Erythroblast (primary cell): ENCODE results near the gene LTB4R2.

ENCODE experiments used
- DNase-seq, 2 experiments: peaks; one replicate each; lab custom pipeline; 2025; lab: John Stamatoyannopoulos, UW
- GATA1 ChIP-seq: IDR thresholded peaks from 2 replicates; pipeline ENCODE4 v1.6.1; 2011; ENCODE audit warnings: low read depth, mild to moderate bottlenecking, control low read depth, low read length, moderate library complexity
- POLR2A ChIP-seq: IDR thresholded peaks from 2 replicates; pipeline ENCODE4 v1.6.1; 2011; ENCODE audit warnings: mild to moderate bottlenecking, low read length

Gene LTB4R2

DNA sequence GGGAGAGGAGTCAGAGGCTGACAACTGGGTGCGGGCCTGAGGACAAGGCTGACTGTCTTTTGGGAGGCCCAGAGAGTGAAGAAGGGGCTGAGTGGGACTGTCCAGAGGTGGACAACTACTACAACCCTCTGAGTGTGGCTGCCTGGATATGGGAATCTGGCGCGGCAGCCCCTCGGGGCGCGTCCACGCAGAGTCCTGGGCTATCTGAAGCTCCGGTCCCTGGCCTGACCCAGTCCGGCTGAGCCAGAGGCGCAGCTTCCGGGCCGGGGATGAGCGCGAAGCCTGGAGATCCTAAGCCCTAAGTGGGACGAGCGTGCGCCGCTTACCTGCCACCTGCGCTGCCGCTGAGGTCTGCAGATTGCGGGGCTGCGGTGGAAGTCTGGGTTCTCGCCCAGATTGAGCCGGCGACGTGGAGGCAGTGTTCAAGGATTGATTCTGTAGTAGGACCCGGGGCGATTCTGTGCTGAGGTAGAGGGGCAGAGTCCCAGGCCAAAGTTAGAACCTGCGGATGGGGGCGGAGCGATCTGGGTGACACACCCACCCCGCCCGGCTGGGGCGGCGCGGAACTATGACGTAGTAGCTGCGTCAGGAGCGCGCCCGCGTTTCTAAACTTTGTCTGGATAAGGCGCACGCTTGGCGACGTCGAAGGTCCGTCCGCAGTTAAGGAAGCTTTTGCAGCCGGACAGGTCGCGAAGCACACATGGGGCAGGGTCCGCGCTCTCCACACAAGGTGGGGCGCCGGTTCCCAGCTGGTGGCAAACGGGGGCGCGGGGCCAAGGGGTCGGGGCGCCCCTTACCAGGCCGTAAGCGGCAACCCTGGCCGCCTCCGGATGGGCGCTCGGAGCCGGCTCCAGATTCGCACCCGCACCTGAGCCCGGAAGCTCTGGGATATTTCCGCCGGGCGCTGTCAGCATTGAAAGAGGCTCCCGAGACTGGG lies 10.4 kb upstream of the LTB4R2 start, which contains the start of the genes DHRS1 and NOP9:
TSS of gene DHRS1 (minus strand) at position 526 of the 937 bp plus-strand sequence. CDS start 674 bp downstream, outside the sequence.
TSS of gene NOP9 (plus strand) at position 596 of the 937 bp plus-strand sequence. CDS start at position 701, 105 bp downstream.
- peak; percentile 78 for TF ChIP-seq POLR2A
- no peak for TF ChIP-seq GATA1
- DNase-seq, result peak; percentile 95 to 98

DNA sequence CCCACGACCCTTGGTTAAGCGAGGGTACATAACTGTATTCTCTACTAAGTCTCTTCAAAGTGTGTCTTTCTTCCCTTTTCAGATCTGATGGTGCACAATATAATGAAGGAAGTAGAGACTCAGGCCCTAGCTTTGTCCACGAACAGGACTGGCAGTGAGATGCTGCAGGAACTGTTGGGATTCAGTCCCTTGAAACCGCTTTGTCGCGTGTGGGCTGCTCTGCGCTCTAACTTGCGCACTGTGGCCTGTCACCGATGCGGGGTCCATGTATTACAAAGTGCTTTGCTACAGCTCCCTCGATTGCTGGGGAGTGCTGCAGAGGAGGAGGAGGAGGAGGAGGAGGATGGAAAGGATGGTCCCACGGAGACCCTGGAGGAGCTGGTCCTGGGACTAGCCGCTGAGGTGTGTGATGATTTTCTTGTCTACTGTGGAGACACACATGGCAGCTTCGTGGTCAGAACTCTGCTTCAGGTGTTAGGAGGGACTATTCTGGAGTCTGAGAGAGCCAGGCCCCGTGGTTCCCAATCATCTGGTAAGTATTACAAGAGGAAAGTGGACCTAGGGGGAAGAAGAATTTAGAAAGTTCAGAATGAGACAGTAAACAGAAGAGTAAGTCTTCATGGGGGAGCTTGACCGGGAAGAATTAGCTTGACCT lies 9.5 kb upstream of the LTB4R2 start:
- no peak for TF ChIP-seq POLR2A
- TF ChIP-seq GATA1, result no peak
- peak; percentile 32 to 53 for DNase-seq

DNA sequence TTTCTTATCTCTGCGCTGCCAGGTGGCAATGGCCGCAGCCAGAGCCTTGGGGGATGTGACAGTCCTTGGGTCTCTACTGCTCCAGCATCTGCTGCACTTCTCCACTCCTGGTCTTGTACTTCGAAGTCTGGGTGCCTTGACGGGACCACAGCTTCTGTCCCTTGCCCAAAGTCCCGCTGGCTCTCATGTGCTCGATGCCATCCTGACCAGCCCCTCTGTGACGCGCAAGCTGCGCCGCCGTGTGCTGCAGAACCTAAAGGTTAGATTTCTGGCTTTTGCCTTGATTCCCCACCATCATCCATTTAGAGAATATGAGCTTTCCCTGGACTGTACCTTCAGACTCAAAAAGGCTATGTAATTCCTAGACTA lies 5.9 kb upstream of the LTB4R2 start:
- DNase-seq, result no peak
- no peak for TF ChIP-seq POLR2A
- no peak for TF ChIP-seq GATA1

DNA sequence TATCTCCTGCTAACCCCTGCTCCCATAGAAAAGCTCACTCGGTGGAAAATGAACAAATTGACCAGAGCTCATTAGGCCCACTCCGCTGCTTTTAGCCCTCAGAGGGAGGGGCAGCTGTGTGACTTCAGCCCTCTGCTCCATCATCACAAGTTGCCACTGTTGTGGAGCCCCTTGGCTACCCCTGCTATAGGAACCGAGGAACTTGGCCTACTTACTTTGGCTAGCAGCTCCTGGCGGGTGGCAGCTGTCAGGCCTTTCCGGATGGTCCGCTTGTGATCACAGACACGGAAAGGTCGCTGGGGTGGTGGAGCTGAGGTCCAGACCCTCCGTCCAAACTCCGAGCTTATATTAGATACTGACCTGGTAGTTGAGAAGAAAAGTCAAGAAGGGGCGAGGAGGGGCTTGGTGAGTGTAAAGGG lies 2.8 kb upstream of the LTB4R2 start:
- TF ChIP-seq GATA1, result no peak
- TF ChIP-seq POLR2A, result no peak

DNA sequence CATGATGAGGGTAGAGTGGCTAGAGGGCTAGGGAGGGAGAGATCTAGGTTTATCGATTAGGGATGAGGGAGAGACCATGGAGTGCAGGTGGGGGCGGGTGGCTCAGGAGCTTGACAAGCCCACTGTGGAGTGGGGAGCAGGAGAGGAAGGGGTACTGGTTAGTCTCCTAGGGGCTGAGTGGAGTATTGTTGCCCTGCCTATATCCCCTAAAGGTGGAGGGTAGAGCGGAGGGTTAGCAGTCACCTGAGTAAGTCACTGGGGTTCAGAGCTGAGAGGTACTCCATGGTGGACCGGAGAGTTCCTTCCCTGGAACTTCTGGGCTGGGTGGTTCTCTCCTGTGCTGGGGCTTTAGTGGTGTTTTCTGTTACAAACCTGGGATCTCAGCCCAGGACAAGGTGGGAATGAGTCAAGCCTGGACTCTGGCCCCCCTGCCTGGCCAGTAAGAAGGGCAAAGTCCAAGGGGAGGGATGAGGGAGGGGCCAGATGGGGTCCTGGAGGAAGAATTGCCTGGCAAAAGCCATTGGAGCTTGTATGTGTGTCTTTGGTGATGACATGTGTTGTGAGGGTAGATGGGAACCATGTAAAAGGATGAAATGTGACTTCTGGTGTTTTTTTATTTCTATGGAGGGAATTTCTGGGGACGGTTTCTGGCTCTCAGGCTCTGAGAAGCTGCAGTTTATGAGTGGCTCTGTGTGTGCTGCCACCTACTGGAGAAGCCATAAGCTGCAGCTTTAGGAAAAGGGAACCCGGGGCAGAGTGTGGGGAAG lies 2.2 kb upstream of the LTB4R2 start, which contains the start of gene CIDEB:
TSS of gene CIDEB (minus strand) at position 403 of the 767 bp plus-strand sequence. CDS start at position 284, 119 bp downstream.
- DNase-seq, result peak; percentile 60 to 77
- no peak for TF ChIP-seq GATA1

More for the DNA sequence above, 2.8 kb upstream of the LTB4R2 start:
- no peak for DNase-seq

DNA sequence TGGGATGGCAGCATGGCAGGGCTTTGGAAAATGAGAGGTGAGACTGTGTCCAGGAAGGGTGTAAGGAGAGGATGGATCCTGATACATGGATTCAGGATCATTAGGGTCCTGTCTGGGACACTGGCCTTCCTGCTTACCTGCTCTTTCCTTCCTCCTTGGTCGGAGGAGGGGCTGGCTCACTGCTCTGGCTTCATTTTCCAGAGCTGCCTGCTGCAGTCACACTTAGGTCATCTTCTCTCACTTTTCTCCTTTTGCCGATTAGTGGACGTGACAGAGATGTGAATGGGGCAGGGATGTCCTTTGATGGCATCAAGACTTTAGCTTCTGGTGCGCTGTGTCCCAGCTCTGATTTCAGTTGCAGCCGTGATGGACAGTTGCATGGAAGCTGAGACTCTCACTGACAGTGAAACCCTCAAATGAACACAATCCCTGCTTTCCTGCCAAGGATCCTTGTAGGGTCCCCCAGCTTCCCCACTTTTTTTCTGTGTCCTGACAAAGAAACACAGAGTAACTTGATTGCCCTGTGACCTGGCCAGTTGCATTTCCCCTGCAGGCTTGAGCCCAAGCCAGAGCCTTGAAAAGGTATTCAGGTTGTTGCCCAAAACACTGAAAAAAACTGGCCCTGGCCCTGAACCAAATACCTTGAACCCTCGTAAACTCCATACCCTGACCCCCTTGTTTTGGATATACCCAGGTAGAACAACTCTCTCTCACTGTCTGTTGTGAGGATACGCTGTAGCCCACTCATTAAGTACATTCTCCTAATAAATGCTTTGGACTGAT lies 1.4 kb upstream of the LTB4R2 start:
- no peak for TF ChIP-seq GATA1
- no peak for TF ChIP-seq POLR2A
- no peak for DNase-seq

DNA sequence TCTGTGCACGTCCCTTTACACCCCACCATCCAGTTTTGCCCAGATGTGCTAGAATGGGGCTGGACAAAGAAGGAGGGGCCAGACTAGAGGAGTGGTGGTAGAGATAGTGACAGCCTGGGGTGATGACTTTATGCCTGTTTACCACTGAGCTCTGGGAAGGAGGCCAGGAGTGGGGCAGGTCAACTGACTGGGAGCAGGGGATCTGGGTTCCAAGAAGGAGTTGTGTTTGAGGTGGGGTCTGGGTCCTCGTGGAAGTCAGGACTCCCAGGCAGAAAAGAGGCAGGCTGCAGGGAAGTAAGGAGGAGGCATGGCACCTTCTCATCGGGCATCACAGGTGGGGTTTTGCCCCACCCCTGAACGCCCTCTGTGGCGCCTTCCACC lies 315 bp downstream of the LTB4R2 start:
- peak; percentile 57 for TF ChIP-seq POLR2A
- TF ChIP-seq GATA1, result no peak
- DNase-seq, result peak; percentile 86 to 88

DNA sequence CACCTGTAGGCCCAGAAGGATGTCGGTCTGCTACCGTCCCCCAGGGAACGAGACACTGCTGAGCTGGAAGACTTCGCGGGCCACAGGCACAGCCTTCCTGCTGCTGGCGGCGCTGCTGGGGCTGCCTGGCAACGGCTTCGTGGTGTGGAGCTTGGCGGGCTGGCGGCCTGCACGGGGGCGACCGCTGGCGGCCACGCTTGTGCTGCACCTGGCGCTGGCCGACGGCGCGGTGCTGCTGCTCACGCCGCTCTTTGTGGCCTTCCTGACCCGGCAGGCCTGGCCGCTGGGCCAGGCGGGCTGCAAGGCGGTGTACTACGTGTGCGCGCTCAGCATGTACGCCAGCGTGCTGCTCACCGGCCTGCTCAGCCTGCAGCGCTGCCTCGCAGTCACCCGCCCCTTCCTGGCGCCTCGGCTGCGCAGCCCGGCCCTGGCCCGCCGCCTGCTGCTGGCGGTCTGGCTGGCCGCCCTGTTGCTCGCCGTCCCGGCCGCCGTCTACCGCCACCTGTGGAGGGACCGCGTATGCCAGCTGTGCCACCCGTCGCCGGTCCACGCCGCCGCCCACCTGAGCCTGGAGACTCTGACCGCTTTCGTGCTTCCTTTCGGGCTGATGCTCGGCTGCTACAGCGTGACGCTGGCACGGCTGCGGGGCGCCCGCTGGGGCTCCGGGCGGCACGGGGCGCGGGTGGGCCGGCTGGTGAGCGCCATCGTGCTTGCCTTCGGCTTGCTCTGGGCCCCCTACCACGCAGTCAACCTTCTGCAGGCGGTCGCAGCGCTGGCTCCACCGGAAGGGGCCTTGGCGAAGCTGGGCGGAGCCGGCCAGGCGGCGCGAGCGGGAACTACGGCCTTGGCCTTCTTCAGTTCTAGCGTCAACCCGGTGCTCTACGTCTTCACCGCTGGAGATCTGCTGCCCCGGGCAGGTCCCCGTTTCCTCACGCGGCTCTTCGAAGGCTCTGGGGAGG lies 985 bp downstream of the LTB4R2 start, which contains the start of gene LTB4R:
TSS of gene LTB4R (plus strand) at position 857 of the 959 bp plus-strand sequence. CDS start 4,150 bp downstream, outside the sequence.
- no peak for TF ChIP-seq GATA1
- TF ChIP-seq POLR2A, result peak; percentile 57
- DNase-seq, result peak; percentile 86

DNA sequence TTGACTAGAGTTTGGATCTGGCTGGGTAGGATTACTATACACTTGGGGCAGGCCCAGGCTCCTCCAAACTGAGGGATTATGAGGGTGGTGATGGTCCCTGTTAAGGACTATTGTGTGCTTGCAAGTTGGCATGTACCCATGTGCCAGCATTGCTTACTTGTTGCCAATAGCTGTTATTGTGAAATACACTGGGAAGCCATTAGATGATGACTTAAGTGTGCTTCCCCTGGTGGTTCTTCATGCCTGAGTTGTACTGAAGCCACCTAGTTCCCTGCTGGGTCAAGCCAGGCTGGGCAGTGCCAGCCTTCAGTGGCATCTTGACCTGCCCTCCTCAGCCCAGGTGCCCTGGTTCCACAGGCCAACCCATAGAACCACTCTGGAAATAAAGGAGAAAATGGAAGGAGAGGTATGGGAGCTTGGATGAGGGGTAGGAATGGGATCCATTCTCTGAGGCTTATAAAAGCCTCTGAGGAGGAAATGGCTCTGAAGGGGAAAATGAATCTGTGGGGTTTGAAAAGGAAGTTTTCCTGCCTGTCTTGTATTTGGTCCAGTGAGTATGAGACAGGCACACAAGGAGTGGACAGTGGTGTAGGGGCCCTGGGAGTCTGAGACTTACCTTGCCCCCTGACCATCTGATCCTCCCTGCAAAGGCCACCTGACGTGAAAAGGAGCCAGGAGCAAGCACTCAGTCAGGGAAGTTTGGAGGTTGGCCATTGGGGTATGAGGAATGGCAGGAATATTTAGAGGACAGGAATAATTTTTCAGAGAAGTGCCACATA lies 2.1 kb downstream of the LTB4R2 start:
- DNase-seq, result no peak
- TF ChIP-seq GATA1 (no peak), POLR2A (no peak)

DNA sequence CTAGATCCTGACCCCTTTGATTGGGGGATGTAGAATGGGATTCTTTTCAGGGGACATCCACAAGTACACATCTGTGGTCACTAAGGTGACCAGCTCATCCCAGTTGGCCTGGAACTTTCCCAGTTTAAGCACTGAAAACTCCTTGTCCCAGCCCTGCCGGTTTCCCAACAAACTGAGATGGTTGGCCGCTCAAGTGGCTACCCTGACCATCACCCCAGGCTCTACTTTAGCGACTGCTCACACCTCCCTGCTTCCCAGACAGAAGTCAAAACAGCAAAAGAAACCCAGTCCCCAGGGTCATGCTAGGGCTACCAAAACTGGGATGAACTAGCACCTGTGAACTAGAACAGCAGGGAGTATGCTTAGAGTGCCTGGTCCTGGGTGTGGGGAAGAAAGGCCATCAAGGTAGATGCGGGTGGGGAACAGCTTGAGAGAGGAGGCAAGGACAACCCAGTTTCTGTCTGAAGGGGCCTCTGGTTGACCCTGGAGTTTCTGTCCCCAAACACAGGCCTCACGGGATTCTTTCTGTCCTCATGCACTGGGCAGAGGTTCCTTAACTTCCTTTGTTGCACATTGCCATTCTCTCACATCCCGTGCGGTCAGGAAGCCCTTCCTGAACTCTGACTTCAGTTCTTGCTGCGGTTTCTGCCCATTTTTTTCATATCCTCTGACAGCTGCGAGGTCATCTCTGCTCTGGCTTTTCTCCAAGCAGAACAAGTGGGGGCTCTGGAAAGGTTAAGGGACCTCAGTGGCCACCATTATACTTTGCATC lies 3.0 kb downstream of the LTB4R2 start:
- TF ChIP-seq POLR2A (no peak), GATA1 (no peak)
- no peak for DNase-seq

DNA sequence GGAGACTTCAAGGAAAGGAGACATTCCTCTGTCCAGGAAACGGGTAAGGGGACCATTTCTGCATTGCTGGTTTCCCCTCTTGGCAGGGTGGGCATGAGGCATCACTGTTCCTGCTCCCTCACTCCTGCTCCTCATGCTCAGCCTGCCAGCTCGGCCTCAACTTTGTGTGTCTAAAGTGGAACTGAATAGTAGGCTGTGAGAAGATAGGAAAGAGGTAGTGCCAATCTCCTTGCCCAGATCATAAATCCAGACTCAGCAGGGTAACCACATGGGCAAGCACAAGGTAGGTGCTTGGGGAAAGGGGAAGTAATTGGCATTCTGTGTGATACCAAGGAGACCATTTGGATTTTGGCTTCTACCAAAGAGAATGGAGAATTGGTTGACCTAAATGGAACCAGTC lies 4.0 kb downstream of the LTB4R2 start:
- TF ChIP-seq POLR2A, result no peak
- TF ChIP-seq GATA1, result no peak
- DNase-seq, result no peak
